SK-N-SH (cell line): ENCODE measurements around the gene ATP6V1C2. TPM values are rescaled to one million over a fixed set of nuclear protein-coding genes. Genes with fewer than 3 reads are reported as not detected.

Experiments used
- CTCF ChIA-PET: fragments of 300-600, 350-600 bp; formaldehyde crosslinking; extraction: SDS; loops from one replicate; lab custom pipeline; 2021; lab: Yijun Ruan, JAX
- POLR2A ChIA-PET: fragments of 350-600 bp; sonication (Branson Sonifier 250); formaldehyde crosslinking; extraction: SDS; loops from one replicate; lab custom pipeline; 2020; ENCODE audit warnings: antibody characterized with exemption, inconsistent platforms; lab: Yijun Ruan, JAX
- DNase-seq: peaks from one replicate; pipeline ENCODE4 v3.0.0; 2012
- H2AFZ ChIP-seq: fragments of 200-600 bp; sonication (generic); 2 replicates; pipeline ENCODE4 v1.8.1; 2016; ENCODE audit warnings: antibody characterized with exemption, mild to moderate bottlenecking, low read depth
- H3F3A ChIP-seq: fragments of 200-600 bp; sonication (generic); replicated peaks from 2 replicates; pipeline ENCODE3; 2016; ENCODE audit warnings: antibody characterized with exemption, mild to moderate bottlenecking; ENCODE audit not compliant: insufficient read depth
- H3K27ac ChIP-seq, 2 experiments: fragments of 200-500 bp in 1 of 2; fragments of 200-600 bp in 1 of 2; sonication (Bioruptor generic) in 1 of 2; sonication (generic), shearing (Covaris generic) in 1 of 2; 2 replicates each; pipeline versions ENCODE4 v1.5.1 to v1.6.1; 2014 to 2016; ENCODE audit warnings: low read depth in 2 of 2, inconsistent platforms in 1 of 2, low read length in 1 of 2, mild to moderate bottlenecking in 1 of 2, mixed read lengths in 1 of 2
- H3K27me3 ChIP-seq: fragments of 200-600 bp; sonication (generic), shearing (Covaris generic); 2 replicates; pipeline ENCODE4 v1.6.1; 2016; ENCODE audit warnings: mixed run types; ENCODE audit not compliant: insufficient read depth
- H3K36me3 ChIP-seq, 2 experiments: fragments of 200-500 bp in 1 of 2; fragments of 200-600 bp in 1 of 2; sonication (Bioruptor generic) in 1 of 2; sonication (generic) in 1 of 2; replicated peaks in 1 of 2; 2 replicates each; pipeline versions ENCODE3 to v1.5.1; 2014 to 2016; ENCODE audit warnings: low read length in 1 of 2, mild to moderate bottlenecking in 1 of 2; ENCODE audit not compliant: insufficient read depth in 2 of 2, control insufficient read depth in 1 of 2
- H3K4me1 ChIP-seq, 2 experiments: fragments of 200-500 bp in 1 of 2; fragments of 200-600 bp in 1 of 2; sonication (Bioruptor generic) in 1 of 2; sonication (generic), shearing (Covaris generic) in 1 of 2; 2 replicates each; pipeline versions ENCODE4 v1.5.1 to v1.6.1; 2014 to 2016; ENCODE audit warnings: low read depth in 1 of 2, low read length in 1 of 2, mixed run types in 1 of 2; ENCODE audit not compliant: insufficient read depth in 2 of 2, control insufficient read depth in 1 of 2
- H3K4me2 ChIP-seq: fragments of 200-600 bp; sonication (generic), shearing (Covaris generic); 2 replicates; pipeline ENCODE4 v1.6.1; 2017; ENCODE audit warnings: mixed run types
- H3K4me3 ChIP-seq, 2 experiments: fragments of 200-500 bp in 1 of 2; fragments of 200-600 bp in 1 of 2; sonication (Bioruptor generic) in 1 of 2; sonication (generic), shearing (Covaris generic) in 1 of 2; 2 replicates each; pipeline versions ENCODE4 v1.5.1 to v1.8.1; 2014 to 2016; ENCODE audit warnings: low read depth in 2 of 2, inconsistent platforms in 1 of 2, low read length in 1 of 2, mild to moderate bottlenecking in 1 of 2, mixed read lengths in 1 of 2, moderate library complexity in 1 of 2
- H3K79me2 ChIP-seq: fragments of 200-600 bp; sonication (generic); 2 replicates; pipeline ENCODE4 v1.8.1; 2017; ENCODE audit warnings: mild to moderate bottlenecking; ENCODE audit not compliant: insufficient read depth
- H3K9ac ChIP-seq: fragments of 200-600 bp; sonication (generic); 2 replicates; pipeline ENCODE4 v1.6.1; 2017; ENCODE audit warnings: mixed run types
- H3K9me2 ChIP-seq: fragments of 200-600 bp; sonication (generic); 2 replicates; pipeline ENCODE4 v1.6.1; 2017; ENCODE audit warnings: mixed run types
- H3K9me3 ChIP-seq: fragments of 200-600 bp; sonication (generic); 2 replicates; pipeline ENCODE4 v1.6.1; 2017; ENCODE audit warnings: mixed run types, mild to moderate bottlenecking, moderate library complexity
- H4K20me1 ChIP-seq: fragments of 200-600 bp; sonication (generic); 2 replicates; pipeline ENCODE4 v1.6.1; 2017; ENCODE audit warnings: mild to moderate bottlenecking, mixed run types; ENCODE audit not compliant: insufficient read depth
- CTCF ChIP-seq: fragments of 200-600 bp; sonication (generic); IDR thresholded peaks from 2 replicates; pipeline ENCODE4 v1.6.1; 2017; ENCODE audit warnings: antibody characterized with exemption, mild to moderate bottlenecking, moderate library complexity
- ELF1 ChIP-seq: IDR thresholded peaks from 2 replicates; pipeline ENCODE4 v1.4.0; 2012
- FOSL2 ChIP-seq: IDR thresholded peaks from 2 replicates; pipeline ENCODE4 v1.4.0; 2012; ENCODE audit warnings: low read depth, mild to moderate bottlenecking, moderate library complexity, borderline replicate concordance
- FOXJ3 ChIP-seq: sonication (generic); formaldehyde crosslinking; IDR thresholded peaks from 2 replicates; pipeline ENCODE4 v1.5.1; 2020; ENCODE audit warnings: mild to moderate bottlenecking, missing genetic modification reagents
- IRF3 ChIP-seq: fragments of 150-350 bp; IDR thresholded peaks from 2 replicates; pipeline ENCODE4 v1.6.1; 2016; ENCODE audit warnings: mild to moderate bottlenecking, low read depth, low read length
- MAX ChIP-seq: IDR thresholded peaks from 2 replicates; pipeline ENCODE4 v1.4.0; 2012; ENCODE audit warnings: low read depth
- MEF2A ChIP-seq: IDR thresholded peaks from 2 replicates; pipeline ENCODE4 v1.4.0; 2012; ENCODE audit warnings: low read depth, borderline replicate concordance
- NFIC ChIP-seq: IDR thresholded peaks from 2 replicates; pipeline ENCODE4 v1.4.0; 2012; ENCODE audit warnings: borderline replicate concordance
- POLR2AphosphoS5 ChIP-seq: IDR thresholded peaks from 2 replicates; pipeline ENCODE4 v1.6.1; 2012; ENCODE audit warnings: low read depth, low read length
- RFX5 ChIP-seq: IDR thresholded peaks from 2 replicates; pipeline ENCODE4 v1.6.1; 2012; ENCODE audit warnings: mild to moderate bottlenecking, improper control_type of control experiment, low read length
- SMC3 ChIP-seq: IDR thresholded peaks from 2 replicates; pipeline ENCODE4 v1.6.1; 2012; ENCODE audit warnings: low read depth, low read length, improper control_type of control experiment
- WGBS: methylation state at CpG from one replicate; pipeline ENCODE4 v1.1.6; 2017; ENCODE audit warnings: low lambda C conversion rate; 5-methylcytosine and 5-hydroxymethylcytosine counted together
- polyA plus RNA-seq, 3 experiments: library from polyadenylated mRNA; depleted of rRNA; stranded (reverse); fragments of >200 nt; gene quantifications; 2 replicates each; pipeline ENCODE4 v1.2.3, GENCODE V29; 2012

Gene ATP6V1C2
- polyA plus RNA-seq, 1 of the 3 experiments (the other 2 are of a cell fraction): 0.12 TPM

GRCh38 chr2:10700078-10700803 lies 21.2 kb upstream of the ATP6V1C2 start:
- Histone ChIP-seq H4K20me1 (no peaks in the 10 kb centered on the region), H3K36me3 (no peaks in the 10 kb centered on the region), H3K4me3 (no peak overlapping the region), H3K27me3 (no peaks in the 10 kb centered on the region), H3K27ac (no peak overlapping the region), H3F3A (no peaks in the 10 kb centered on the region), H3K9ac (no peak overlapping the region), H3K4me2 (no peak overlapping the region), H2AFZ (no peak overlapping the region), H3K9me3 (no peaks in the 10 kb centered on the region), H3K9me2 (no peaks in the 10 kb centered on the region), H3K79me2 (no peaks in the 10 kb centered on the region), H3K4me1 (no peaks in the 10 kb centered on the region)
- ChIA-PET POLR2A (no interaction called here), CTCF (interaction anchor here (1.3 kb wide), 1 partner anchor 9 kb away, joined by 3 read pairs; no protein-coding TSS in a partner anchor)
- 61% methylated on average over 4 of the region's 4 CpGs for WGBS
- TF ChIP-seq CTCF: no peak
- TF ChIP-seq FOSL2: no peak
- TF ChIP-seq SMC3: no peak
- TF ChIP-seq IRF3: no peak
- no peak for TF ChIP-seq MAX
- DNase-seq: no peak

- Histone ChIP-seq H3K36me3 (no peaks in the 10 kb centered on the region), H3K27ac (no peak overlapping the region), H3K4me1 (no peaks in the 10 kb centered on the region)
- TF ChIP-seq IRF3: no peak
- TF ChIP-seq RFX5: no peak
- TF ChIP-seq POLR2AphosphoS5: no peak
- no peak for TF ChIP-seq ELF1
- no peak for TF ChIP-seq MEF2A
- TF ChIP-seq FOXJ3 (CRISPR knock-in tag): no peak
- no peak for TF ChIP-seq CTCF
- TF ChIP-seq NFIC: no peak
- no peak for TF ChIP-seq FOSL2
- TF ChIP-seq, all 33 proteins: peak for 0
- Histone ChIP-seq H3K4me2 (no peak overlapping the region), H2AFZ (no peak overlapping the region), H4K20me1 (no peaks in the 10 kb centered on the region), H3F3A (no peaks in the 10 kb centered on the region), H3K79me2 (no peaks in the 10 kb centered on the region), H3K27me3 (peaks cover 9% of the 10 kb centered on the region; the same call in 1 of the 2 replicates), H3K9me3 (no peaks in the 10 kb centered on the region), H3K4me3 (no peak overlapping the region), H3K9ac (no peak overlapping the region), H3K9me2 (no peaks in the 10 kb centered on the region)
- ChIA-PET POLR2A (no interaction called here), CTCF (interaction anchor here (1.4 to 1.5 kb wide), 3 partner anchors 13 to 128 kb away, joined by 3 to 5 read pairs (median 4); no protein-coding TSS in a partner anchor)
- 78% methylated on average over 9 of the region's 9 CpGs for WGBS
- DNase-seq: no peak
These were observed 17.3 kb upstream of the ATP6V1C2 start for GRCh38 chr2:10704034-10704594.
